NCI-H1092 treated with DMSO at 0.1 percent for 48 hours (cell line): Measurements from ENCODE around the gene BPIFB4.
"Not testable (repeated sequence)": the region's sequence is repeated elsewhere in the genome, so short reads cannot be mapped to it uniquely, and the experiment has no call there.

Experiments used
- DNase-seq: peaks from one replicate; lab custom pipeline; 2025; lab: John Stamatoyannopoulos, UW

BPIFB4 gene

DNA sequence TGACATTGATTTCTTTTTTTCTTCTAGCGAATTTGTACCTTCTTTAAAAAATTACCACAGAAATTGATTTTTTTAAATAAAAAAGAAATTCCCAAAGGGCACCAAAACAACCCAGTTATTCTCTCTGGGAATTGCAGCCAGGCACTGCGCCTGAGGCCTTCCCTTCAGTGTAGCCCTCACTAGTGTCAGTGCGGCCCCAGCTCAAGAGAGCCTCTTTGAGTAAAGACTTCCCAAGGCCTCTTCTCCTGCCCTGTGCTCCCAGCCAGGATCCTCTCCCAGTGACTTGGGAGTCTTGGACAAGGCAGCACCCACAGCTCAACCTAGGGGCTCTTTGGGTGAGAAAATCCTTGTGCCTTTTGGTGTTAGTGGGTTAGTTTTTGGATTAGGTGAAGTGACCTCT, 41.5 kb downstream of the BPIFB4 start:
- DNase-seq: no peak

GRCh38 chr20:33122297-33122696, 42.9 kb downstream of the BPIFB4 start:
- DNase-seq: not testable (repeated sequence)

- DNase-seq: no peak
Measured at GRCh38 chr20:33124261-33124660, 44.8 kb downstream of the BPIFB4 start.

GRCh38 chr20:33124994-33125393, 45.6 kb downstream of the BPIFB4 start:
- DNase-seq: no peak

- no peak for DNase-seq
Measured at GRCh38 chr20:33125983-33126382, 46.5 kb downstream of the BPIFB4 start.

- DNase-seq: peak; percentile 14
Measured at GRCh38 chr20:33127422-33128097, 48.1 kb downstream of the BPIFB4 start.

DNA sequence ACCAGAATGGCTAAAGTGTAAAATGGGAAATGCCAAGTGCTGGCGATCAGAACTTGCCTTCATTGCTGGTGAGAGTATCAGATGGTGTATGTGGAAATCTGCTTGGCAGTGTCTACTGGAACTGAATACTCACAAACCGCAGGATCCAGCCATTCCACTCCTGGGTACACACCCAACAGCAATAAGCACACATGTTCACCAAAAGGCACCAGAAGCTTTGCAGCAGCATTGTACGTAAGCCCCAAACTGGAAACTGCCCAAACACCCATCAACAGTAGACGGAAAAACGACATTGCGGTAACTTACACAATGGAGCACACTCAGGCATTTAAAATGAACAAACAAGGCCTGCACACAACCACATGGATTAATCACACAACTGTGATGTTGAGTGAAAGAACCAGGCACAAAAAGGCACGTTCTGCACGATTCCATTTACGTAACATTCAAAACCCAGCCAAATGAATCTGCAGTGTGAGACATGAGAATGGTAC, 51.2 kb downstream of the BPIFB4 start:
- DNase-seq: no peak

DNA sequence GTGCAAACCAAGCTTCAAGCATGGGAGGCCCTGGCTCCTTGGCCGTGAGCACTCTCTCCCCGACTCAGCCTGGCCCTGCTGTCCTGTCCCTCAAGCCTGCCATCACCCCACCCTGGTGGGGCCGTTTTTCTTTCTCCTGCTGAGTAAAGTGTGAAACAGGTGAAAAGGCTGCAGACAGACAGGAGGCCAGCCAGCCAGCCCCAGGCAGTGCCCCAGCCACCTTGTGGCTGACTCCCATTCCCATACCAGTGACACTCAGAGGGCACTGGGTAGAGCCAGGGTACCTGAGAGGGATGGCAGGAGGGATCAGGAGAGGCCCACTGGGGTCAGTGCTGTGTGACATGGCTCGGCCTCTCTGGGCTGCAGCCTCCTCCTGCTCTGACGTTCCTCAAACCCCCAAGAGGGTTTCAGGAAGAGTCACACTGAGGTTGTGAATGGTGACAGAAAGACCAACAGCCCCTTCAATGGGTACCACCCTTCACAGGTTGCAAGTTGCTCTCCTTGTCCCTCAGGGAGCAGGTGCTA, 52.6 kb downstream of the BPIFB4 start:
- no peak for DNase-seq

- DNase-seq: no peak
Measured at GRCh38 chr20:33132513-33133372, 53.3 kb downstream of the BPIFB4 start.

DNA sequence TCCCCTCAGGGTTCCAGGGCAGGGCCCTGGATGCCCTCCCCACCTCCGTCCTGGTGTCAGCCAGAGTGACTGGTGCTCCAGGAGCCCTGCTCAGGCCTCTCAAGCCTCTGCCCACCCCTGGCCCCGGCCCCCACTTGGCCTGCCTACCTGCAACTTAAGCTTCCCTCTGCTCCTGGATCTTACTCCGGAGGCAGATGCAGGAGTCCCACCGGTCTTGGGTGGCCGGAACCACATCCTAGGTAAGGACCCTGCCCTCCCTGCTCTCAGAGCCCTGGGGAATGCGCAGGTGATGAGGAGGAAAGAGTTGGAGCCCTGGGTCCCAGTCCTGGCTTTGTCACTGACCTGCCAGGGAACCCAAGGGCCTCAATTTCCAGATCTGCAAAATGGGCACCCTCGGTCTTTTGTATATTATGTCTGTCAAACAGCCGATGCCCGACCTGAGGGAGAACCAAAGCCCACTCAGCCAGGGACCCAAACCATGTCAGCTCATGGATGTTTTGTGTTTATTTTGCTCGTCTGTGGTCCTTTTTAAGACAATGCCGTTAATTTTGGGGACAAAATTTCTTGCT, 54.0 kb downstream of the BPIFB4 start:
- DNase-seq: no peak

DNA sequence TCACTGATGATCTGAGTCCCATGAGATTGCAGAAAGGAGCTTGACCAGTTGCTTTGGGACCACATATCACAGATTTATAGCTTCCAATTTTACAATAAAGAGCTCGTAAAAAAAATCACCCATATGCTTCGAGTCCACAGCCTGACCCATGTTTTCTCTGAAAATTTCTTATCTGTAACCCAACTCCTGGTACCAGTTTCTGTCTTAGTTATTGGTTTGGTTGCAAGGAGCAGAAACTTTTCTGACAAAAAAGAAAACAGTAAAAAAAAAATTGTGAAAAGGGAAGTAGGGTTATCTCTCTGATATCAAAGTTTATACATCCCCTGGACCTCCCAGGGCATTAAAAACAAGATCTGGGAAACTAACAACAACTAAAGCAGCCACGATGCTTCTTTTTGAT, 57.8 kb downstream of the BPIFB4 start:
- no peak for DNase-seq

DNA sequence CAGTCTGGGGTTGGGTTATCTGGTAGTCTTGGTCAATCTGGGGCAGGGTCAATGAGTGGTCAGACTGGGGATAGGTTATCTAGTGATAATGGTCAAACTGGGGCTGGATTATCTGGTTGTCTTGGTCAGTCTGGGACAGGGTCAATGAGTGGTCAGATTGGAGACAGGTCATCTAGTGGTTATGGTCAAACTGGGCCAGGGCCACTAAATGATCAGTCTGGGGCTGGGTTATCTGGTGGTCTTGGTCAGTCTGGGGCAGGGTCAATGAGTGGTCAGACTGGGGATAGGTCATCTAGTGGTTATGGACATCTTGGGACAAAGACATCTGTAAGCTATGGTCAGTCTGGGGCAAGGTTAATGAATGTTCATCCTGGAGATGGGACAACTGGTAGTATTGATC, 60.0 kb downstream of the BPIFB4 start:
- DNase-seq: no peak

GRCh38 chr20:33145521-33145920, 66.1 kb downstream of the BPIFB4 start:
- DNase-seq: no peak

DNA sequence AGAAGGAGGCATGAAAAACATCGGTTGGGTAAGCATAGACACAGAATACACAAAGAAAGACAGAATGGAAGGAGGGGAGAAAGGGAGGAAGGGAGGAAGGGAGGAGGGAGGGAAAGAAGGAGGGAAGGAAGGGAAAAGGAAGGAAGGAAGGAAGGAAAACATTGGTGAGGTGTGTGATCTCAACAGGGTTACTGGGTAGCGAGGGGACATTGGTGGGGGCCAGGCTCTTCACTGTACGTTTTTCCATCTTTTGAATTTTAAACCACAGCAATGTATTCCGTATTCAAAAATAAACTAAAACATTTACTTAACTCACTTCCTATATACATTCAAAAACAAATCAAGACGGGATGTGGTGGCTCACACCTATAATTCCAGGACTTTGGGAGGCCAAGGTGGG, 67.9 kb downstream of the BPIFB4 start:
- no peak for DNase-seq

DNA sequence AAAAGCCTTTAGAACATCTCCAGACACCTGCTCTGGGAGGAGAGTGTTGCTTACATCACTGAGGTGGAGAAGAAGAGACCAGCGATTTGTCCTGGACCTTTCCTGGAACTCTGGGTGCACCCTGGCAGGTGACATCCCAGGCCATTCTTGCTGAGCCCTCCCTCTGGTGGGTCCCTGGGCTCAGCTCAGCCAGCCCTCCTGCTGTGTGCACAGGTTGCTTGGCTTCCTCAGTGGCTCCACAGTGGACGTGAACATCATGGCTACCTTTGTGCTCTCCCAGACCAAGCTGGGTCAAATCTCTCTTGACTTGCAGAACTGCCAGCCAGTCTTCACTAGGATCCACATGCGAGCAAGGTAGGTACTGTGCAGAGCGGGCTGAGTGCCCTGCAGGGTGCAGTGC, 68.6 kb downstream of the BPIFB4 start:
- DNase-seq: no peak

DNA sequence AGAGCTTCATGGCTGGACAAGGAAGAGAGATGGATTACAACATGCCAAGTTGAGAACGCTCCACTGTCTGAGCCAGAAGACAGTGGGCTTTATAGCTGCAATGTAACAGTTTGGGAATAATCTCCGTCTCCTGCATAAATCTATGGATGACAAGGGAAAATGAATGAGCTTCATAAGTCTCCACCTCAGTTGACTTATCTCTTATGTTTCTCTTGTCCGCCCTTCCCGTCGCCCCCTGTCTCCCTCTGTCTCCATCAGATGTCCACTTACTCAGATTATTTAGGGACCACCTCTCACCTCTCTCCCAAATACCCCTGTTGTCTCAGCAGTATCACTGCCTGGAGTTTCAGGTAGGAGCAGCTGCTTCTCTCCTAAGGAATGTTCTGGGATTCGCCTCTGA, 74.8 kb downstream of the BPIFB4 start:
- DNase-seq: no peak

- no peak for DNase-seq
Measured at GRCh38 chr20:33158637-33159385, 79.4 kb downstream of the BPIFB4 start.

DNA sequence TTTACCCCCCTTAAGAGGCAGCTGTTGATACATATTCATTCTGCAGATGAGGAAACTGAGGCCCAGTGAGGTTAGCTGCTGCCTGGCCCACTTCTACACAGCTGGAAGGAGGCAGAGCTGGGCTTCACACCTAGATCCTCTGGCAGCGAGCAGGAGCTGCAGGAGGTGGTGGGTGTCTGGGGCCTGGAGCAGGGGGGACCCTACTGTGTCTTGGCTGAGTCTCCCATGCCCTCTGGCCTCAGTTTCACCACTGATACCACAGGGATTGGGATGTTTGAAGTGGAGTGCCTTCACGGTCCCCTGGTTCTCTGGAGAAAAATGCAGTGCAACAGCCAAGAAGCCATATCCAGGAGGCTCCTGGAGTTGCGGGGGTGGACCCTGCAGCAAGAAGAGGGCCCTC, 80.3 kb downstream of the BPIFB4 start:
- DNase-seq: no peak

- no peak for DNase-seq
Measured at GRCh38 chr20:33160681-33161080, 81.2 kb downstream of the BPIFB4 start.
